Right lung (tissue), 5 donors: ENCODE measurements around the gene UBAP2. TPM values are rescaled to one million over a fixed set of nuclear protein-coding genes. Genes with fewer than 3 reads are reported as not detected.
"Not testable (repeated sequence)": the region's sequence is repeated elsewhere in the genome, so short reads cannot be mapped to it uniquely, and the experiment has no call there.

Experiments used
- DNase-seq, 2 donors: peaks; one replicate each; pipeline ENCODE4 v3.0.0-alpha.2; 2013
- polyA plus RNA-seq, 5 donors: library from polyadenylated mRNA; unstranded; fragments of 120-200 nt; gene quantifications; one replicate each; pipeline versions ENCODE4 v1.2.1 to v1.2.3, GENCODE V29; 2013; ENCODE audit warnings: inconsistent platforms in 1 of 5, low replicate concordance in 1 of 5; ENCODE audit not compliant: insufficient read length in 5 of 5, insufficient read depth in 1 of 5

Gene UBAP2
- polyA plus RNA-seq, 5 donors, result 31.5 to 35.2 (median 33.6) TPM

- DNase-seq, result no peak
Measured at GRCh38 chr9:33972698-33973097, 76.0 kb downstream of the UBAP2 start.

- no peak for DNase-seq
Measured at GRCh38 chr9:33964086-33964768, 84.5 kb downstream of the UBAP2 start.

- DNase-seq, result not testable (repeated sequence)
Measured at GRCh38 chr9:33962468-33962867, 86.2 kb downstream of the UBAP2 start.

GRCh38 chr9:33959725-33960124 lies 89.0 kb downstream of the UBAP2 start:
- no peak for DNase-seq

GRCh38 chr9:33956544-33956943 lies 92.1 kb downstream of the UBAP2 start:
- DNase-seq, result no peak

- no peak for DNase-seq
Measured at GRCh38 chr9:33952066-33952465, 96.6 kb downstream of the UBAP2 start.

GRCh38 chr9:33950371-33950770 lies 98.3 kb downstream of the UBAP2 start:
- no peak for DNase-seq

- no peak for DNase-seq
Measured at GRCh38 chr9:33946779-33947535, 101.7 kb downstream of the UBAP2 start.

- no peak for DNase-seq
Measured at GRCh38 chr9:33943389-33943788, 105.3 kb downstream of the UBAP2 start.

GRCh38 chr9:33942471-33943083 lies 106.1 kb downstream of the UBAP2 start:
- DNase-seq, result no peak

GRCh38 chr9:33939924-33940874 lies 108.5 kb downstream of the UBAP2 start:
- DNase-seq, result no peak

GRCh38 chr9:33934188-33934878 lies 114.4 kb downstream of the UBAP2 start:
- DNase-seq, result no peak

- DNase-seq, result no peak
Measured at GRCh38 chr9:33932078-33932807, 116.4 kb downstream of the UBAP2 start.

GRCh38 chr9:33931326-33931725 lies 117.4 kb downstream of the UBAP2 start:
- DNase-seq, result no peak

GRCh38 chr9:33927694-33928093 lies 121.0 kb downstream of the UBAP2 start:
- no peak for DNase-seq

- DNase-seq, result no peak
Measured at GRCh38 chr9:33926746-33927485, 121.8 kb downstream of the UBAP2 start.

- no peak for DNase-seq
Measured at GRCh38 chr9:33924978-33925797, 123.5 kb downstream of the UBAP2 start.

- no peak for DNase-seq
Measured at GRCh38 chr9:33923998-33924701, 124.5 kb downstream of the UBAP2 start.
